Measurements from ENCODE around the gene C19orf38. TPM values are rescaled to one million over a fixed set of nuclear protein-coding genes. Genes with fewer than 3 reads are reported as not detected.

Gene C19orf38
- total and polyA plus RNA-seq, 3 donors from 2014 or later, result 17.4 to 21.0 (median 19.3) TPM

- 75 to 91% methylated on average over 3 of the region's 3 CpGs for WGBS, 2 donors
- no peak for DNase-seq
- intact Hi-C loops (cut with DNase I; ENCODE audit: low total_unique reads), result loop anchor here (10.0 kb wide), 1 partner anchor 47 kb away; the partner anchor contains the start of genes TIMM29 and YIPF2
- no peak for TF ChIP-seq POLR2A (IDR thresholded peaks at IDR 0.05)
- no peak for TF ChIP-seq CTCF (IDR thresholded peaks at IDR 0.05)
- Histone ChIP-seq H3K9me3 (no peaks in the 10 kb centered on the region), H3K27me3 (no peaks in the 10 kb centered on the region), H3K4me1 (peaks cover 18% of the 10 kb centered on the region), H3K4me3 (no peak overlapping the region), H3K27ac (no peak overlapping the region), H3K36me3 (ENCODE audit: low read depth, missing control alignments) (no peaks in the 10 kb centered on the region)
Observed at GRCh38 chr19:10878253-10878652, 30.0 kb downstream of the C19orf38 start.

GRCh38 chr19:10881403-10882107 is 33.3 kb downstream of the C19orf38 start:
- no peak for DNase-seq
- Histone ChIP-seq H3K36me3 (ENCODE audit: low read depth, missing control alignments) (no peaks in the 10 kb centered on the region), H3K4me1 (peaks cover 15% of the 10 kb centered on the region), H3K27ac (no peak overlapping the region), H3K9me3 (no peaks in the 10 kb centered on the region), H3K27me3 (no peaks in the 10 kb centered on the region), H3K4me3 (no peak overlapping the region)
- WGBS, 2 donors, result 76 to 85% methylated on average over 13 to 14 of the region's 14 CpGs
- no peak for TF ChIP-seq CTCF (IDR thresholded peaks at IDR 0.05)
- no peak for TF ChIP-seq POLR2A (IDR thresholded peaks at IDR 0.05)
- intact Hi-C loops (cut with DNase I; ENCODE audit: low total_unique reads), result no loop called here

- no peak for TF ChIP-seq POLR2A (IDR thresholded peaks at IDR 0.05)
- no peak for TF ChIP-seq CTCF (IDR thresholded peaks at IDR 0.05)
- DNase-seq, result no peak
- peaks cover 12% of the 10 kb centered on the region for H3K4me1 ChIP-seq
- no peak overlapping the region for H3K4me3 ChIP-seq
- H3K36me3 ChIP-seq (ENCODE audit: low read depth, missing control alignments), result no peaks in the 10 kb centered on the region
- 84 to 89% methylated on average over 7 to 9 of the region's 9 CpGs for WGBS, 2 donors
- H3K27ac ChIP-seq, result no peak overlapping the region
- H3K9me3 ChIP-seq, result no peaks in the 10 kb centered on the region
- intact Hi-C loops (cut with DNase I; ENCODE audit: low total_unique reads), result no loop called here
- H3K27me3 ChIP-seq, result no peaks in the 10 kb centered on the region
Observed at GRCh38 chr19:10882108-10882457, 33.9 kb downstream of the C19orf38 start.

GRCh38 chr19:10884274-10884673 is 36.1 kb downstream of the C19orf38 start:
- no peaks in the 10 kb centered on the region for H3K27me3 ChIP-seq
- no peaks in the 10 kb centered on the region for H3K36me3 ChIP-seq (ENCODE audit: low read depth, missing control alignments)
- DNase-seq, result no peak
- H3K4me1 ChIP-seq, result peaks cover 14% of the 10 kb centered on the region
- H3K9me3 ChIP-seq, result no peaks in the 10 kb centered on the region
- intact Hi-C loops (cut with DNase I; ENCODE audit: low total_unique reads), result no loop called here
- no peak overlapping the region for H3K27ac ChIP-seq
- TF ChIP-seq POLR2A (IDR thresholded peaks at IDR 0.05), result no peak
- no peak for TF ChIP-seq CTCF (IDR thresholded peaks at IDR 0.05)
- no peak overlapping the region for H3K4me3 ChIP-seq
- 74 to 93% methylated on average over 2 of the region's 2 CpGs for WGBS, 2 donors

Measured in testis (tissue), 3 donors.